Muscle of arm (tissue), 12 donors: Measurements from ENCODE around the gene TRIM44. TPM values are rescaled to one million over a fixed set of nuclear protein-coding genes. Genes with fewer than 3 reads are reported as not detected.

Source experiments
- DNase-seq: peaks from one replicate; pipeline ENCODE4 v3.0.0-alpha.2; 2013
- polyA plus RNA-seq, 12 donors: library from polyadenylated mRNA; unstranded; fragments of 120-200 nt; gene quantifications; one replicate each; pipeline ENCODE4 v1.2.1, GENCODE V29; 2013; ENCODE audit not compliant: insufficient read length in 12 of 12

TRIM44 gene
- polyA plus RNA-seq, 12 donors, result 38.8 to 53.2 (median 49.3) TPM

DNA sequence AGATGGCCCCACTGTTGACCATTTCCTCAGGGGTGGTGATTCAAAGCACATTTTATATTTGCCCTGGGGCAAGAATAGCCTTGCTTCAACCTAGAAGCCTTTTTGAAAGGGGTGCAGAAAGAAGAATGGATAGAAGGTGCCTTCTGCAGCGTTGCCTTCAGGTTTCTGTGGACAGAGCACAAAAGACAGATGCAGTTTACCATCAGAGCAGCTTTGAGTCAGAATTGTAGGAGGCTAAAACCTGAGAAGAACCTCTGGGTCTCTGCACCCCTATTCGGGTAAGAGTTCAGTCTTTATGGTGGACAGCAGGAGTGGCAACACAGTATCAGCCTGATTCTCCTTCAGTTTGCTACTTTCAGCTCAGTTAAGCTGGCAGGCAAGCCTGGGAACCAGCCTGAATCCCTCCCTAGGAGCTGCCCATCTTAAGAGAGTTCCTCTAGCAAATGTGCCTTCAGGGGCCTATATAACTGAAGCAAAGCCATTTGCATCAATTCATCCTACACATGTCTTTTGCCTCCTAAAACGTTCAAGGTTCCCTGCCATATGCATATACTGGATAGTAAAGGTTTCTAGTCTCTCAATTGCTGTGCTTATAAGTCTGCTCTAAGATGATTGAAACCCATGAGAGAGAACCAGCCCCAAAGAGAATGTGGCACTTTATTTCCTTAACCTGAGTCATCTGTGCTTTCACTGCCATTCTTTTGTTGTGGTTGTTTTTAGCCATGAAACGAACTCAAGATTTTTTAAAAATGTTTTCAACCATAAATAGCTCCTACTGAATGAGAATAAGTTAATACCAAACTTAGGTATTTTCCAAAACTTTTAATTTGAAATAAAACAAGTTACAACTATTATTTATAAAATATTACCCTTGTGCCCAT lies 123.0 kb downstream of the TRIM44 start:
- DNase-seq, result no peak

DNA sequence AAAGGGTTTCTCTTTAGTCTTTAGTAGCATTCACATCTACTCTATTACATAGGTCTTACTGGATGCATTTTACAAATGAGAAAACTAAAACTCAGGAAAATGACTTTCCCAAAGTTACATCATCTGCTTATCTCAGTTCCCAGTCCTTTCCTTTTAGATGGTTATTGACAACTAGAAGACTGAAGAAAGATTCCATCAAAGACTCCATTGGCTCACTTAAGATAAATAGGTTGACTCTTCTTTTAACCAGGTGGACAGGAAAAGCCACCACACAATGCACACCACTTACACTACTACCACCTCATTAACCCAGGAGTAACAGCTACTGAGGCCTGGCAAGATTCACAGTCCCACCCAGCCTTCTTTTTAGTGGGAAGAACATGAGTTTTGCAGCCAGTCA lies 123.6 kb downstream of the TRIM44 start:
- no peak for DNase-seq

DNA sequence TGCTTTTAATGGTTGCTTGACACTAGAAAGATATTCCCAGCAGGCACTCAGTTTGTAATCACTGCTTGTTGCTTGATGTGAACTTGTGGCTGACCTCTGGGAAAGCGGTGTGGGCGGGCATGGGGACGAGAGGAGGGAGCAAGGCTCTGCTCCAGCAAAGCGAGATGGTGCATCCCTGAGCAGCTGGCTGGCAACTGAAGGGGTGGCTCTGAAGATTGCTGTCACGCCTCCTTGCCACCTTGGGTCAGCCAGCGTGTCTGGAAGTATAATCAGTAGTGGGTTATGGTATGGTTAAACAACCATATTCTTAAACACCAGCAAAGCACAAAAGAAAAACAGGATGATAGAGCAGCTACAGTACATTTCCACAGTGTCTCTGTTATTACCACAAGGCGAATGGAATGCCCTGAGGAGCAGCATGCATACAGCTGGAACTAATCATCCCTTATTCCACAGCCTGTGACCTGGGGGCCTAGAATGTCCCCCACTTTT lies 124.5 kb downstream of the TRIM44 start:
- DNase-seq, result no peak

DNA sequence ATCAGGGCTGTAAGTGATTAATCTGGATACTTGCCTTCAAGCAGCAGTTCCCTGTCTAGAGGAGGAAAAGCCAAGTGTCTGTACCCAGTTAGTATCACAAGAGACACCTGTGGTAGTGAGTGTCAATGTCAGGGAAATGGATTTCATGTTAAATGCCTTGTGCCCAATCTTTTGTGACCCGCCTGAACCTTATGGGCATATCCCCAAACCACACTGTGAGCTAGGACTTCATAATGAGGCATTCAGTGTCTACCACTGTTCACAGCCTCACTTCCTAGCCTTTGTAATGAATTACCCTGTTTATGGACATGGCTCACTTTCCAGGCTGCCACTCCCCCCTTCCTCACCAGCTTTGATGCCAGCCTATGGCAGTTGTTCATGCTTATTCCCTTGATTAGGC lies 125.1 kb downstream of the TRIM44 start:
- DNase-seq, result no peak

DNA sequence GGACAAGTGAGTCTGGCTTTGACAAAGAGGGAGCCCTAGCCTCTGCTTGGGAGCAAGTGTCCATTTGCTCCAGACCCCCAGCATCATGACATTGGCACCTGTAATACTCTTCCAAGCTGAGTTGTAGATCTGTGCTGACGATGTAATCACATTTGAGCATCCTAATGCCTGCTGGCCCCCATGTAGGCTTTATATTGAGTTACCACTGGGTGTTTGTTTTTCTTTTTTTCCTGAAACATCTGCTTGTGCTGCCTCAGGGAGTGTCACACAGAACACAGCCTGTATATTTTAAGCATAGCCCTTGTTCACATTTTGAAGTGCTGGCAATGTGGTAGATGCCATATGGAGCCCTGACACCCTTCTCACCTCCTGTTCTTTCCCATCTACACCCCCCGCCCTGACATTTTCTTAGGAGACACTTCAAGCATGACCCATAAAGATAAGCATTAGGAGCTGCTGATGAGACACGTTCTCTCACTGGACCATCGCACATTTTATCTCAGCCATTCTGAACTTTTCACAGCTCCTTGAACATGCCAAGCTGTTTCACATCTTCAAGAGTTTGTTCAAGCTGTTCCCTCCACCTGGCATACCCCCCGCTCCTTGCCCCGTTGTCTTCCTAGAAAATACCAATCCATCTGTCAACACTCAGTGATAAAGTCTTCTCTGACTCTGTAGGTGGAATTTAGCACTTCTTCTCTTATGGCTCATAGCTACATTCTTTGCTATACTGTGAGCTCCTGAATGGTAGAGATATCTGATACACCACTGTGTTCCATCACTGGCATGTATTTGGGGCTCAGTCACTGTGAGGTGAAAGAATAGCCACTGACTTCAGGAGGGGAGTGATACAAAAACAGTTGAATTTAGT lies 128.7 kb downstream of the TRIM44 start:
- no peak for DNase-seq

DNA sequence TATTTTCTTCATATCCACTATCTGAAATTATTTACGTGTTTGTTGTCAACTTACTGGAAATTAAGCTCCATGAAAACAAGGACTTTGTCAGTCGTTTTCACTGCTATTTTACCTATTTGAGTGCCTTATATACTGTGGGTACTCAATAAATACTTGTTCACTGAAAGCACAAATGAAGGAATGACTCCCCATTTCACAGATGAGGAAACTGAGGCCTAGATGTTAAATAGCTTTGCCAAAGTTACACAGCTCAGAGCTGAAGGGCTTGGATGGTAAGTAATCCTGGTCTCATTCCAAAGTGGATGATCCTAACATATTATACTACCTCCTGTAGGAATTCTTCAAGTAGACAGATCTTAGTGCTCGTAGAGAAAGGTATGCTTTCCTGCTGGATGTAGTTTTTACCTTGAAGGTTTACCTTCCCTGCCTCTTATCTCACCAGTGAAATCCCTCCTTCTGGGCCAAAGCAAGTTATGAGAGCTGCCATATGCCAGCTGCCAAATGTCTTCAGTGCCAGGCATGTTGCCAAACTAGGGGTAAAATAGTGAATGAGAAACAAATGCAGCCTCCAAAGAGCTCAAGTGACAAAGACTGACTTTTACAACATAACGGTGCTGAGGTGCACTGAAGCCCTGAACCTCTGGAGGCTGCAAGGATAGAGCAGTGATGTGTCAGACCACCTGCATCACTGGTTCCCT lies 129.7 kb downstream of the TRIM44 start:
- DNase-seq, result no peak

DNA sequence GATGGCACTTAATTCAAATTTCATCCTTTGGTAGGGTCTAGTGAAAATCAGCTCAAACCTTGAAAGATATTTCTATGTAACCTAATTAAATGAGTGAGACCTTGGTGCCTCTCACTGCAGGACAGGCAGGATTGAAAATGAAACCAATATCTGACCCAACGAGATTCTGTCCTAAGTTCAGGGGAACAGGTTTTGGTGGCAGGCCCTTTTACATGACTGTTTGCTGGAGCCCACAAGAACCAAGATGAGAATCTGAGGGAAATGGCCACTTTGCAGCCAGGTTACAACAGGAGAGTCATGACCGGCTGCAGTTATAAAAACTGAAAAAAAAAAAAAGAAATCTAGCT lies 130.2 kb downstream of the TRIM44 start:
- no peak for DNase-seq

DNA sequence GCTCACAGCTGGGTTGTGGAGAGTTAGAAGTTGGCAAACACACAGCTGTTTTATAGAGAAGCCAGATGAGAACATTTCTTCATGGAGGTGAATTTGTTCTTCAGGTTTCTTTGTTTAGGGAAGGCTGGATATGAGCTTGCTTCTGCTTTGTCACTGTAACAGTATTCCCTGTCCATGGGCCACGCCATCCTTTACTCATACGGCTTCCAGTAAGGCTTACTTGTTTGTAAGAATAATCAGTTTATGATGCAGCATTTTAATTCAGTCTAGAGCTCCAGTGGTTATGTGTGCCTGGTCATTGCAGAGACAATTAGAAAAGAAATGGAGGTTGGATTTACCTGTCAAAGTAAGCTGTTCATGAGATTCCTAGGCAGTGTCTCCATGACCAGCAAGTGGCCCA lies 131.8 kb downstream of the TRIM44 start:
- DNase-seq, result no peak

DNA sequence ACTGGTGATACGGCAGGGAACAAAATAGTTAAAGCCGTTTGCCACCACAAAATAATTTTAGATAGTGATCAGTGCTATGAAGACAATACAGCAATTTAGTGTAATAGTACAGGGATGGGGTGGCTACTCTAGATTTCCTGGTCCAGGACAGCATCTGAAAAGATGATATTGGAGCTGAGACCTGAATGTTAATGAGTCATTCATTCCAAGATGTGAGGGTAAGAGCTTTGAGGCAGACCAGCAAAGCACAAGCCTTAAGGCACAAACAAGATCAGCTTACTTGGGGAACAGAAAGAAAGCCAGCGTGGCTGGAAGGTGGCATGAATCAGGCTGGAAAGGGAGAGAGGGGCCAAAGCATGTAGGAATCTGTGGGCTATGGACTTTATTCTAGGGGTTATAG lies 132.3 kb downstream of the TRIM44 start:
- no peak for DNase-seq

DNA sequence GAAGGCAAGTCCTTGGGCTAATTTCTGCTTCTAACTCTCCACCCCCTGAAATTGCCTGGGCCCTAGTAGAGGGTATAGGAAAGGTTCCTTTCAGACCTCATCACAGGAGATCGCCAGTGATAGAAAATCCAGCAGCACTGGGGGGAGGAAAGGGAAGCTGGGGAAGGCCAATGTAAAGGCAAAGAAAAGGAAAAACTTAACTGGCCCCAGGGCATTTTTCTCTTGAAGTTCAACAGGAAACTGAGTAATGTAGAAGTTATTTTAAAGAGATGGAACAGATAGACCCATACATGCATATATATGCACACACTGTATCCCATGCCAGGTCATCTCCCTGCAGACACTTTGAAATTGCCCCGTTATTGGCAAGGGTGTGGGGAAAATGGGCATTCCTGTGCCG lies 134.0 kb downstream of the TRIM44 start:
- DNase-seq, result no peak

DNA sequence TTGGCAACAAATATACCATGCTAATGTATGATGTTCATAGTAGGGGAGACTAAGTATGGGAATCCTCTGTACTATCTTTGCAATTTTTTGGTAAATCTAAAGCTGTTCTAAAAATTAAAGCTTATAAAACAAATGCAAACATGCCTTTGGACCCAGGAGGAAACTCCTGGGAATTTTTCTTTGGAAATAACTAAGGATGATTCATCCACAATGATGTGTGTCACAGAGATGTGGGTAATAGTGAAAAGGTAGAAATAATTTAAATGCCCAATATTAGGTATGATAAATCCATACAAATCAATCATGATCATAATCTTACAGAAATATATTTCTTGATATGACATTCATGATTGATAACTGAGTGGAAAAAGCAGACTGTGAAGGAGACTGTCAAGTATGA lies 135.8 kb downstream of the TRIM44 start:
- DNase-seq, result no peak

DNA sequence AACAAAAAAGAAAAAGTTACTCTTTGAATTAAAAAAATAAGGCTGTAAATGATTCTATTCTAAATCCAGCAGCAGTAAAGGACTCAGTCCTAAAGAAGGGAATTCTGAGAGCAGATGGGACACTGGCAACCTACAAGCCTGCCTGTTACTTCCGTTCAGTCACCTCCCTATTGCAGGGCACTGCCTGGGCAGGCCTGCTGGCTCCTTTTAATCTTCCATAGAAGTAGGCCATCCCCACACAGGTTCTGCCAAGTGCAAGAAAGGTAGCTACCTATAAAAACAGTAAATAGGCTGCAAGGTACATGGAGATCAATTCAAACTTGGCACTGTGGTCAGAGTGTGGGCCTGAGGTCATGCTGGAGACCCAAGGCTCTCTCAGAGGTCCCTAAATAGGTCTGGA lies 136.4 kb downstream of the TRIM44 start:
- DNase-seq, result no peak

DNA sequence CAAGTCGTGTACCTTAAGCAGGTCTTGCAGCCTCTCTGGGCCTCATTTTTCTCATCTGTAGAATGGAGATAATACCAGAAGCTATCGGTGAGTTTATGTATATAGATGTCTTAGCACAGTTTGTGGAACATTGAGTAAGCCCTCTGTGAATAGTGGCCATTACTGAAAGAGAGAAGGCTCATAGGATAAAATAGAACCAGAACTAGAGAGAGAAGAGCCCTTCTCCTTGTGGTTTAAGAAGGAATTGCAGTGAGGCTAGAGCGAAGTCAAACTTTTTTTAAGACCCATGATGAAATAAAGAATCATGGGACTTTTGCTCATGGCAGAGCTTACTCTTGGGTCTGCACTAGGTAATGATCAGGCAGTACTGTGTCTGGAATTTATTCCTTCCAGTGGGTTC lies 137.1 kb downstream of the TRIM44 start:
- no peak for DNase-seq

DNA sequence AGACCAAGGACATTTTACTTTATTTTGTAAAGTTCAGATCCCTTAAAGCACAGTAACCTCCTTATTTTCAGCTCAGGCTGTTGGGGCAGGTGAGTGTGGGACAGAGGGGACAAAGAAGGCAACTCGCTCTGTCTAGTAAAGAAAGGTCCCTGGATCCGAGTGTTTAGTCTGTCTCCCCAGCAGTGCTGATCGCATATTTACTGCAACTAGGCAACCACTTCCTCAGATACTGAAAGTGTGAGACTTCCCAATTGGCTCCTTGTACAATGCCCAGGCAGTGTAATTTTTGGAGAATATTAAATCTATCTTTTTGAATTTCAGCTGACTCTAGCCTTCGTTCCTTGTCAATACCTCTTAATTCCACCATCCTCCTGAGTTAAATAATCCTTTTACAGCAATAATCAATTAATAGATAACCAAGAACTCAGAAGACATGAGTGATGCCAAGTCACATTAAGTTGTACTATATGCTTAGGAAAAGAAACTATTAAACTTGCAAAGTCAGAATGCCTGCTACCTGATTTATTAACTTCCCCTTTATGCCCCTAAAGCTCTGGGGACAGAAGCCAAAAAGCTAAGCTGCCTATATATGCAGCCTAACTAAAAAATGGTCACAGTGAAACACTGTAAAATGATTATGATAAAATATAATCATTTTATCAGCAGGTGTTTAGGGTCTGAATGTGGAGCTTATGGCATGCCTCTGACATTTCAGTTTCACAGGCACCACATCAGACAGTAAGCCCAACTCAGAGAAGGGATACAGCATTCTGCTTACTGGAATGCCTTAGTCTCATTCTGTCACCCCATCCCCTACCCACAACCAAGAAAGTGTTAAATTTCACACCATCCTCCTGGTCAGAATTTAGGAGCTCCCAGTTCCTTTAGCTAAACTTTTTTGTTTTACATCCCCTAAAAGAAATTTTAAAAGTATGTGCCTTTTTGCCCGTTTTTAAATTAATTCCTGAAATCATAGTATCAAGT lies 138.7 kb downstream of the TRIM44 start:
- no peak for DNase-seq

DNA sequence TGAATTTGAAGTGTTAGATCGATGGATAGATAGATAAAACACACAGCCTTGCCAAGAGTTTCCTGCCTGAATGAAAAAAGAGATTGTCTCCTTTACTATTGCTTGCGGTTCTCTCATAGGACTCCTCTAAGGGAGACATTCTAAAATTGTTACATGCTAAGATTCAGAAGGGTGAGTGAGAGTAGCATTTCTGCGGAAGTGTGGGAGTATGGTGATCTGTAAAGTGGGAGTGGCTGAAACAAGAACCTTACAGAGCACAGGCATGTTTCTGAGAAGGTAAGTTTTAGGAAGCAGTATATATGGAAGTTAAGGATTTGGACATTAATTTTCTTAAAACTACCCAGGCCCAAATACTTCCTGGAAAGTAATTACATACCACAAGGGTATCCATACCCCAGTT lies 139.6 kb downstream of the TRIM44 start:
- DNase-seq, result no peak

DNA sequence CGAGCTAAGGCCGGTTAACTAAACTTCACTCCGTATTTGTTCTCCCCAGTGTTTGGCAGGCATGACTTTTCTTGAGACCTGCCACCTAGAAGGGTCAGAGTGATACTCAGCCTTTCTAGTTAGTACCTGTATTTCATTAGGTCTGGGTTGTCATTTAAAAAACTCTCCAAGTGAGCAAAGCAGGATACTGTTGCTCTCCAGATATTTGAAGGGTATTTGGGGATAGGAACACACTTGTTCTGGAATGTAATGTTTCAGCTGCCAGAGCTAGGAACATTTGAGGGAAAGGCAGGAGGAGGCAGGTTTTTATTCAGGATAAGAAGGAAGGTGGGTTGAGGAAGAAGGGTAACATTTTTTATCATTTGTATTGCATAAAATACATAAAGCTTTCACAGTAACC lies 140.1 kb downstream of the TRIM44 start:
- DNase-seq, result no peak

DNA sequence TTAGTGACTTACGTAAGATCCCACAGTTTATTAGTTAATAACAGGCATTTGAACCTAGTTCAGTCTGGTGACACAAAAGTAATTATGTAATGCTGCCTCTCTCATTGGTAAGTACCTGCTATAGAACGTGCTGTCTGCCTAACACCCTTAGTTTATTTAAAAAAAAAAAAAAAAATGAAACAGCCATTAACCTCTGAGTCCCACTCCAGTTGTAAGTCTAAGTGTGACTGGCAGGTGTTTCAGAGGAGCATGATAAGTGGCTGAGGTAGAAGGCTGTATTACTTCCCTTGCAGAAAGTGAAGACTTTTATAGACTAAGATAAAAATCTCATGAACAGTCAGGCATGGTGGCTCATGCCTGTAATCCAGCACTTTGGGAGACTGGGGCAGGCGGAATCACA lies 140.5 kb downstream of the TRIM44 start:
- DNase-seq, result no peak

DNA sequence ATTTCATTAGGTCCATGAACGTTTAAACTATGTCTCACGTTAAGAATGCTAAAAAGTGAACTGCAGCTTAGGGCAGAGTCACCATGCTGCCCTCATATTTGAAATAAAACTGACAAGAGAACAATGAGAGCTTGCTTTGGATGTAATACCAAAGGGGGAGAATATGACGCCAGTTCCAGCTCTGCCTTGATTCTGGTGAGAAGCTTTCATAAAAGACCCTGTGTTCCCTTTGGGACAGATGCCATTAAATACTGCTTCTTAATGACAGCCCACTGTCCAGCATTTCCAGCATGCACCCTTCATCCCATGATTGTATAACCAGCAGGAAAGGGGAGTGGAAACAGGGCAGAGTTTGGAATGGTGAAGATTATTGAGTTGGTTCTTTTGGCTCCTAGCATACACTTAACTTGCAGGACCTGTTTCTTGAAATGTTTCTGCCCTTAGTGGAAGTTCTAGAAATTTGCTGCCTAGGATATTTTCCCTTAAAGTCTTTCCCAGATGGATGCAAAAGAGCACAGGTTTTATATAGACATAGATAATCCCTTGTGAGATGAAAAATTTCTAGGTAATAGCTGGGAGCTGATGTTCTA lies 142.0 kb downstream of the TRIM44 start:
- no peak for DNase-seq

DNA sequence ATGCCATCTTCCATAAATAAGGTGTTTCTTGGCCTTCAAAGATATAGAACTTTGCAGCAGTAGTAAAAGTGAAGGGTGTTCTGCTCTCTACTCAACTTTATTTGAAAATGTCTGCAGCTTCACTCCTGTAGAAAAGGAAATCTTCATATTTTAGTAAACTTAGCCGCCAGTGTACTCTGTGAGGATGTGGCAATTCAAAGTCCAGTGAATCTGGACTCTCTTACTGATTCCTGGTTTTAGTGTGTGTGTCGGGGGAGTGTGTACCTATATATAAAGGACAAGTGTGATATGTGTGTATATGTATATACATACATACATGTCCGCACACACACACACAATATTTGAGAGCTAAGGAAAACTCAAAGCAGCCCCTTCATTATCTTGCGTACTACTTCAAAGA lies 147.0 kb downstream of the TRIM44 start:
- DNase-seq, result no peak

DNA sequence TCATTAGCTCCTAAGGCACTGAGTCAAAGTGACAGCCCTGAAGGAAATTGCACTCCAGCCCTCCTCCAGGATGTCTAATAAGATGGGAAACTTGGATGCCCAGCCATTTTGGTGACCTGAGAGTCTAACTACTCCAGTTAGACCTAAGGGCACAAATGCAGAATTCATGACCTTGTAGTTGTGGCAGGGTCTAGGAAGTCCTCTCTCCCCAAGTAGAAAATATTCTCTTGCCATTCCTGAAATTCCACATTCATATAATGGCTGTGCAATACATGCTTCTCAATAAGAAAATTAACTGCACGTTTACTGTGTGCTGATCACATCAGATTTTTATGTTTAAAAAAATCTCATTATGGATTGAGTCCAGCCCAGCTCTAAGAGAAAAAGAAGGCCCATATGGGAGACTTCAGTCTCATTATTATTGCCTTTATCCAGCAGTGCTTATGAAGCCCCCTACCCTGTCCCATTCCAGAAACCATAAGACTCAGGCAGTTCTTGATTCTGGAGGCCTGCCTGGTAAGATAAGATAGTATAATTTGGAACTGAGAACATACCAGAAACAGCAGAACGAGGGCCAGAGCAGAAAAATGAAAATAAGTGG lies 147.6 kb downstream of the TRIM44 start:
- no peak for DNase-seq
